Measurements from ENCODE around the gene CCR4.

- no peak for TF ChIP-seq CTCF (IDR thresholded peaks at IDR 0.05)
- TF ChIP-seq POLR2A (IDR thresholded peaks at IDR 0.05): no peak
- no peak for TF ChIP-seq POLR2AphosphoS5 (IDR thresholded peaks at IDR 0.05)
Observed at GRCh38 chr3:33004961-33005360, 53.5 kb downstream of the CCR4 start.
